ENCODE data around the gene NUMB. TPM values are rescaled to one million over a fixed set of nuclear protein-coding genes. Genes with fewer than 3 reads are reported as not detected.

NUMB gene
- total and polyA plus RNA-seq, 2 donors (not counting 3 experiments of a cell fraction or from before 2014, with no cell fraction given) = 128 to 164 TPM

GRCh38 chr14:73230051-73230450 lies 228.3 kb downstream of the NUMB start:
- Histone ChIP-seq H4K20me1 (replicated peaks; ENCODE audit: control insufficient read depth, extremely low read depth, insufficient read depth, low read length) (no peaks in the 10 kb centered on the region), H3K27ac (ENCODE audit: insufficient read depth, low read depth, low read length) (no peak overlapping the region), H3K9me1 (replicated peaks; ENCODE audit: control insufficient read depth, extremely low read depth, insufficient read depth, low read length) (no peaks in the 10 kb centered on the region), H2AFZ (ENCODE audit: low read depth, low read length) (no peak overlapping the region), H3K9me3 (replicated peaks; ENCODE audit: control insufficient read depth, insufficient read depth, low read length) (no peaks in the 10 kb centered on the region), H3K36me3 (ENCODE audit: control insufficient read depth in 2 of 2, extremely low read depth in 1 of 2, insufficient read depth in 2 of 2, low read length in 2 of 2) (no peaks in the 10 kb centered on the region), H3K4me1 (ENCODE audit: control insufficient read depth, extremely low read depth, insufficient read depth, low read length) (peaks cover 36% of the 10 kb centered on the region), H3K9ac (replicated peaks; ENCODE audit: extremely low read depth, insufficient read depth, low read length) (no peak overlapping the region), H3K79me2 (ENCODE audit: control insufficient read depth, insufficient read depth, low read length) (no peaks in the 10 kb centered on the region), H3K27me3 (ENCODE audit: control insufficient read depth in 2 of 2, insufficient read depth in 2 of 2, low read length in 2 of 2) (no peaks in the 10 kb centered on the region), H3K4me3 (replicated peaks in 1 of 3; ENCODE audit: insufficient read depth in 1 of 3, low read depth in 1 of 3, low read length in 3 of 3) (no peak overlapping the region), H3K4me2 (ENCODE audit: insufficient read depth, low read length) (no peak overlapping the region)
- ChIA-PET CTCF (interaction anchor here (1.5 to 3.6 kb wide), 2 partner anchors 9 to 16 kb away, joined by 4 to 26 read pairs; no protein-coding TSS in a partner anchor), POLR2A (no interaction called here)
- FAIRE-seq (no peak), DNase-seq (ENCODE audit: low read depth, low spot score) (no peak)
- intact Hi-C loops (cut with micrococcal nuclease) (no loop called here), dilution Hi-C loops (cut with MboI; ENCODE audit: extremely low pct_ligation_motif_present, low sequenced_read_pairs) (no loop called here)
- no TSS peak for BruUV-seq (replicated peaks)
- no peak for TF ChIP-seq CTCF (IDR thresholded peaks at IDR 0.05; ENCODE audit: extremely low read depth in 1 of 2, insufficient read depth in 1 of 2, low read depth in 1 of 2, low read length in 2 of 2)
- no peak for TF ChIP-seq MAX (IDR thresholded peaks at IDR 0.05; ENCODE audit: insufficient read depth, insufficient read length)
- no peak for TF ChIP-seq GATA2 (IDR thresholded peaks at IDR 0.05; ENCODE audit: insufficient read depth, insufficient read length, low read depth, low read length)
- no peak for TF ChIP-seq POLR2A (IDR thresholded peaks at IDR 0.05; ENCODE audit: low read depth, low read length)
- no peak for TF ChIP-seq JUN (IDR thresholded peaks at IDR 0.05; ENCODE audit: borderline replicate concordance, insufficient read depth, insufficient read length, low read depth)
- no peak for TF ChIP-seq MYC (IDR thresholded peaks at IDR 0.05; ENCODE audit: low read depth, low read length)
- no peak for TF ChIP-seq FOS (IDR thresholded peaks at IDR 0.05; ENCODE audit: borderline replicate concordance, insufficient read depth, low read length)
- TF ChIP-seq EZH2 (IDR thresholded peaks at IDR 0.05; ENCODE audit: borderline replicate concordance, low read depth, low read length, severe bottlenecking) = no peak
- TF ChIP-seq POLR2AphosphoS5 (IDR thresholded peaks at IDR 0.05; ENCODE audit: insufficient read depth, low read depth, low read length) = no peak

All from endothelial cell of umbilical vein (primary cell).